ENCODE data around the gene MAD1L1. TPM values are rescaled to one million over a fixed set of nuclear protein-coding genes. Genes with fewer than 3 reads are reported as not detected.

Gene MAD1L1
- total RNA-seq, 1 donor from 2014 or later, result 58.0 TPM

- no peak for DNase-seq
These were observed 221.3 kb downstream of the MAD1L1 start for GRCh38 chr7:2011266-2012043.

- no peak for DNase-seq
These were observed 222.0 kb downstream of the MAD1L1 start for GRCh38 chr7:2010551-2011265.

GRCh38 chr7:2010101-2010500 lies 222.6 kb downstream of the MAD1L1 start:
- no peak for DNase-seq

- no peak for DNase-seq
These were observed 223.2 kb downstream of the MAD1L1 start for GRCh38 chr7:2009541-2010001.

- DNase-seq, result no peak
These were observed 223.7 kb downstream of the MAD1L1 start for GRCh38 chr7:2008936-2009540.

- no peak for DNase-seq
These were observed 224.4 kb downstream of the MAD1L1 start for GRCh38 chr7:2008101-2008935.

GRCh38 chr7:2007551-2007950 lies 225.2 kb downstream of the MAD1L1 start:
- no peak for DNase-seq

GRCh38 chr7:2006921-2007381 lies 225.8 kb downstream of the MAD1L1 start:
- DNase-seq, result no peak

- no peak for DNase-seq
These were observed 226.4 kb downstream of the MAD1L1 start for GRCh38 chr7:2006231-2006771.

- DNase-seq, result no peak
These were observed 227.0 kb downstream of the MAD1L1 start for GRCh38 chr7:2005786-2006185.

GRCh38 chr7:2004841-2005725 lies 227.7 kb downstream of the MAD1L1 start:
- DNase-seq, result no peak

- DNase-seq, result no peak
These were observed 228.6 kb downstream of the MAD1L1 start for GRCh38 chr7:2003931-2004812.

- DNase-seq, result no peak
These were observed 229.3 kb downstream of the MAD1L1 start for GRCh38 chr7:2003451-2003930.

GRCh38 chr7:2002561-2003450 lies 229.9 kb downstream of the MAD1L1 start:
- no peak for DNase-seq

- DNase-seq, result peak; percentile 74
These were observed 230.9 kb downstream of the MAD1L1 start for GRCh38 chr7:2001601-2002442.

- peak; percentile 66 for DNase-seq
These were observed 231.9 kb downstream of the MAD1L1 start for GRCh38 chr7:2000746-2001321.

- no peak for DNase-seq
These were observed 232.5 kb downstream of the MAD1L1 start for GRCh38 chr7:2000153-2000687.
